ENCODE data around the gene ZNF593OS.

ZNF593OS gene

DNA sequence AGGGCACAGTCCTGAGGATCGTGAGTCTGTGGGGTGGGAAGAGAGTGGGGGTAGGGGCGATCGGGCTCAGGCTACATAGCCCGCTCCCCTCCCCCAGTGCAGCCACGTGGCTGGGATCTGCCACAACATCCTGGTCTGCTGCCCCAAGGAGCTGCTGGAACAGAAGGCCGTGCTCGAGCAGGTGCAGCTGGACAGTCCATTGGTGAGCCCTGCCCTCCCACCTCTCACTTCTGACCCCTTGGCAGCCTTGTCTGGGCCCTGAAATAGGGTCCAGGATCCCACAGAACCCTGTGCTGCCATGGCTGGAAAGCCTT lies 10.7 kb upstream of the ZNF593OS start:
- no peak for DNase-seq

DNA sequence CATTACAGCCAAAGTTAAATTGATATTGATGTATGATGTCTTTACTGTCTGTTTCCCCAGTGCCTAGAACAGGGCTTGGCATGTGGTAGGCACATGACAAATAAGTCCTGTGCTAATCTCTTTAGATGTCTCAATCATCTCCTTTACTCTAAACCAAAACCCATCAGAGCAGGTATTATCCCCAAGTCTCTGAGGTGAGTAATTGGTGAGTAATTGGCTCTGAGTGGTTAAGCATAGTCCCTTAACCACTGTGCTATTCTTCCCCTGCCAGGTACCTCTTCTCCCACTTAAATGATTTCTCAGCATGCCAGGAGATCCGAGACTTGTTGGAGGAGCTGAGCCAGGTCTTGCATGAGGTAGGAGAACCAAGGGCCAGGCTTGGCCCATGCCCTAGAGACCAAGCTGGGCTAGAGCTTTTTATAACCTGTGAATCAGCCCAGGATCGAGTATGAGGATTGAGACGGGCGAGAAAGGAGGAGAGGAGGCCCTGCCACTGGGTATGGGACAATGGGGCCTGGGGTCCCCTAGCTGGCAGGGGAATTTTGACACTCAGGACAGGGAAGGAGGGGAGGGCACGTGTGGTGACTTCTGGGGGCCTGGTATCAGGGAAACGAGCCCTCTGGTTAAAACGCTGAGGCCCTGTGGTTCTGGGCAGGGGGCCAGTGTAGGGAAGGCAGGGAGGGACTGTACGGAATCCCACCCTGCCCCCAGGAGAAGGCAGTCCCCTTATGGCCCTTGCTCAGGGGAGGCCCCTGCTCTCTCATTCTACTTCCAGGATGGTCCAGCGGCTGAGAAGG lies 10.2 kb upstream of the ZNF593OS start:
- DNase-seq: no peak

DNA sequence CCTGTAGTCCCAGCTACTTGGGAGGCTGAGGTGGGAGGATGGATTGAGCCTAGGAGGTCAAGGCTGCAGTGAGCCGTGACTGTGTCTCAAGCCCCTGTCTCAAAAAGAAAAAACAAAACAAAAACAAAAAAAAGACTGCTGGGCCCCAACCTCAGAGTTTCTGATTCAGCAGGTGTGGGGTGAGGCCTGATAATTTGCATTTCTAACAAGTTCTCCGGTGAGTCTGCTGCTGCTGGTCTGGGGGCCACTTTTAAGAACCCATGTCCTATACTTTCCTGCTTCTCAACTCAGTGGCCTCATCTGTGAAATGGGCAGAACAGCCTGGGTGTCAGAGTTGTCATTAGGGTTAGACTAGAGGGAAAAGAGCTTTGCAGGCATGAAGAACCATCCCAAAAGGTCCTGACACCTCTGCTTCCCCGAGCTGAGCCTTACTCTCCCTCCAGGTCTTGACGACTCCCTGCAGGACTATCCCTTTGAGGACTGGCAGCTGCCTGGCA lies 8.4 kb upstream of the ZNF593OS start:
- no peak for DNase-seq

DNA sequence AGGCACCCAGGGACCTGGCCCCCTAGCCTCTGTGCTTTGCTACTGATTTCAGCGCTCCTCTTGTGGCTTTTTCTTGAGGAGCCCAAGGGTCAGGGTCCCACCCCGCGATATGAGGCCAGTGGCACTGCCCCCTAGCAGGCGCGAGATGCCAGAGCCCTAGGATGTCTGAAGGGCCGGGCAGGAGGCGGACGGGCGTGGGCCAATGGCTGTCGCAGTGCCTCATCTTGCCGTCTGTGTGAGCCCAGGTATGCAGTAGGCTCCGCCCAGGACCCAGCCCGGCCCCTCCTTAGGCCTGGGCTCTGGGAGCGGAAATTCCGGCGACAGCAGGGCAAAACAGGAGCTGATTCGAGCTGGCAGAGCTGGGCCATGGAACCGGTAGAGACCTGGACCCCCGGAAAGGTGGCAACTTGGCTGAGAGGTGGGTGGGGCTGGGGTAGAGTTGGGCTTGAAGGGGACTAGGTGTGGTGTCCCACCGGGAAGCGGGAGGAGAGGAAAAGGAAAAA lies 5.6 kb upstream of the ZNF593OS start, which contains the start of gene CNKSR1:
Gene CNKSR1 (plus strand): TSS at position 310 of the 503 bp plus-strand sequence. CDS start 57 bp downstream, at position 367.
- DNase-seq: no peak

DNA sequence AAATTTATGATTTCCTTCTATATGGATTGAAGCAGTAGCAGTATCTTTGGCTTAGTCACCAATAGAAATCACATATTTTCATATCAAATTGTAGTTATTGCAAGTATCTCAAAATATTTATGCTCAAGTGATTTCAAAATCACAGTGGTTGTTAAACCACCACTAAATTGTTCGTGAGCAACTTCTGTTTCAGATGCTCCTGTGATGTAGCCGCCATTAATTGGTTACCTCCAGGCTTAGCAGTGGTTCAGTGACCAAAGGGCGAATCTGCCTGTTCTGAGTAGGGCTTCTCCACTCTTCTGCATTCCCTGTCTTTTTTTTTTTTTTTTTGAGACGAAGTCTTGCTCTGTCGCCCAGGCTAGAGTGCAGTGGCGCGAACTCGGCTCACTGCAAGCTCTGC lies 3.7 kb upstream of the ZNF593OS start:
- DNase-seq: no peak

DNA sequence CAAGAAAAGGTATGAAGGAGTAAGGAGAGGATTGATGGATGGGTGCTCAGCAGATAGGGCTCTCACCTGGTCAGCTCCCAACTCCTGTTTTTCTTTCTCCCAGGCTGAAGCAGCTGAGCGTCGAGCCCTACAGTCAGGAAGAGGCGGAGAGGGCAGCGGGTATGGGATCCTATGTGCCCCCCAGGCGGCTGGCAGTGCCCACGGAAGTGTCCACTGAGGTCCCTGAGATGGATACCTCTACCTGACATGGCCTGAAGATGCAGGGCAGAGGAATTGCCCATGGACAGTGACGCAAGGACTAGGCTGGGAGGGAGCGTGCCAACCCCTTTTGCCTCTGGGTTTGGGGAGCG lies 1.2 kb downstream of the ZNF593OS start:
- DNase-seq: no peak

DNA sequence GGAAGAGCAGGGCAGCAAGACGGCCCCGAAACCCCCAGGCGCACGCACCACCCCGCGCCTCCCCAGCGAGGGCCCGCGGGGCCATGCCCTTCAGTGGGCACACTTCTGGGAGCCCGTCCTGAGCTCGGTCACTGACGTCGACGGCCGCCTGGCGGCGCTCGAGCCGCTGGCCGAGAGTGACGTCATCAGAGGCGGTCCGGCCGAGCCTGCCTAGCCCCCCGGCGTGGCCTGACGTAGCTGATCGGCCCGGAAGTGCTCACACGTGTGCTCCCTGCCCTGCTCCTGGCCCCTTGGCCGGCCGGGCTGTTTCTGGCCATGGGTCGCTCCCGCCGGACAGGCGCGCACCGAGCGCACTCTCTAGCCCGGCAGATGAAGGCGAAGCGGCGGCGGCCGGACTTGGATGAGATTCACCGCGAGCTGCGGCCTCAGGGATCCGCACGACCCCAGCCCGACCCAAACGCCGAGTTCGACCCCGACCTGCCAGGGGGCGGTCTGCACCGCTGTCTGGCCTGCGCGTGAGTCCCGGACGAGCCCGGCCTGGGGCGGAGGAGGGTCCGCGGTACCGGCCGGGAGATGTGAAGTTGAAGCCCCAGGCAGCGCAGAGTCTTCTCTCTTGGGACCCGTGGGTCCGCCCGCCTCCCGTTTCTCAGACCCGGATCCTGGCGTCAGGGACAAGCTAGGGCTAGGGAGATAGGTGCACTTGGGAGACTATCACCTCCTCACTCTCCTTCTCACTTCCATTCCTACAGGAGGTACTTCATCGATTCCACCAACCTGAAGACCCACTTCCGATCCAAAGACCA lies 1.8 kb downstream of the ZNF593OS start, which contains the start of gene ZNF593:
Gene ZNF593 (plus strand): TSS at position 240 of the 803 bp plus-strand sequence. CDS start 76 bp downstream, at position 316.
- DNase-seq: peak; percentile 95

DNA sequence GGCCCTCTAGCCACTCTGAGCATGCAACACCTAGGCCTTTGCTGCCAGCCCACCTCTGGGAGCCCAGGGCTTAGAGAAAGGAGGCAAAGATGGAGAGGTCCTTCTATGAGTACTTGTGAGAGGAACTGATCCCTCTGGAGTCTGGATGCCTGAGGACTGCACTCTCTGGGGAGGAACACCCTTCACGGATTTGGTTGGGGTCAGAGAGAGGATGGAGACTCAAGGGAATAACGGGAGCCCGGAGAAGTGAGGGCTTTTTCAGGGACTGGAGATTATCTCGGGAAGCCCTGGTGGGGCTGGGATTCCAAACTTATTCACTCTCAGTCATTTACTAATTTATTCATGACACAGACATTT lies 2.5 kb downstream of the ZNF593OS start:
- DNase-seq: no peak

DNA sequence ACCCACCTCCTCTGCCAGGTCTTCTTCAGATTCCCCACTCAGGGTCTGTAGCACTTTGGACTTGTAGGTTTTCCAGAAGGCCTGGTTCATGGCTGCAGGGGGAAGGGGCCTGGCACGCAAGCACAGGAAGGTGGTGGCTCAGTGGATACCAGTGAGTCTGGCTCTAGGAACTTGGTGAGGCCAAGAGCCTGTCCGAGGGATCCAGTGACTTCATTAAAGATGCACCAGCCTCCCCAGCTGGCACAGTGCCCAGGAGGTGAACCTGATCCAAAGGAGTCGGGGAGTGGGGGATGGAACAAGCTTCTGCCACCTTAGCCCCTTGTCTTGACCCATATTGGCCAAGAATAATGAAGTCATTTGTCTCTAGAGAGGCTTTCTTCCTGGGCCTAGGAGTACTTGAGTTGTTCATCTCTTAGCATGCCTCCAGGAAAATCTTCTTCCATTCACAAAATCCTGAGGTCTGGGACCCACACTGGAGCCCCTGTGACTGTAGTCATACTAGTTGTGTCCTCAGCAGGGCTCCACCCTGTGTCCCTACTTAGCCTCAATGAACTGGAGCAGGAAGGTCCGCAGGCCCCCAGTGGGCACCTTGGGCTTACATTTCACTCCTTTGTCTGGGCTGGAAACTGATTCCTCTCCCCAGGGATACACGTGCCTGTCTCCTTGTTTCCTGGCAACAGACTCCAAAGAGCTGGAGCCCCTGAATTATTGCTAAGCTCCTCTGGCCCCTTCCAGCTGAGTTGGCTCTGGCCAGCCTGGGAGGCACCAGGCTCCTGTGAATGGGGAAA lies 3.0 kb downstream of the ZNF593OS start, which contains the start of gene C1orf232:
Gene C1orf232 (minus strand): TSS at position 554 of the 788 bp plus-strand sequence. CDS start 464 bp downstream, at position 90.
- no peak for DNase-seq

DNA sequence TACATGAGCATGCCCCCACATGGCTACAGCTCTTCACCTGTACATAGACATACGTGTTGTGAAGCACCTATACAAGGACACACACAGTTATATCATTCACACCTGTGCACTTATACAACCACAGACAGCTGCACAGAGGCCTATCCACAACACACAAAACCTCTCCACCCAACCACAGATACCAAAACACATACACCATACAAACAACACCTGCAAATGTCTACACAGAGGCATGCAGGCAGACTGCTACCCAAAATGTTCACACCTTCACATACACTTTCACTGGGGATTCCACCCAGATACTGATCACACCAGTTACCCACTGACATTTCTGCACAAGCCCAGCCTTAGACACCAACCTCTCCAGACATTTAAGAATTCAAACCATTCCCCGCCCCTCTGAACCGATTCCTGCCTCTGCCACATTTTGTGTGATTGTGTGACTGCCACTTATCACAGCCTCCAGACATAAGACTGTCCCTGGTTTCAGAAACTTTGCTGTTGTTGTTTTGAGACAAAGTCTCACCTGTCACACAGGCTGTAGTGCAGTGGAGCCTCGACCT lies 4.8 kb downstream of the ZNF593OS start:
- no peak for DNase-seq

DNA sequence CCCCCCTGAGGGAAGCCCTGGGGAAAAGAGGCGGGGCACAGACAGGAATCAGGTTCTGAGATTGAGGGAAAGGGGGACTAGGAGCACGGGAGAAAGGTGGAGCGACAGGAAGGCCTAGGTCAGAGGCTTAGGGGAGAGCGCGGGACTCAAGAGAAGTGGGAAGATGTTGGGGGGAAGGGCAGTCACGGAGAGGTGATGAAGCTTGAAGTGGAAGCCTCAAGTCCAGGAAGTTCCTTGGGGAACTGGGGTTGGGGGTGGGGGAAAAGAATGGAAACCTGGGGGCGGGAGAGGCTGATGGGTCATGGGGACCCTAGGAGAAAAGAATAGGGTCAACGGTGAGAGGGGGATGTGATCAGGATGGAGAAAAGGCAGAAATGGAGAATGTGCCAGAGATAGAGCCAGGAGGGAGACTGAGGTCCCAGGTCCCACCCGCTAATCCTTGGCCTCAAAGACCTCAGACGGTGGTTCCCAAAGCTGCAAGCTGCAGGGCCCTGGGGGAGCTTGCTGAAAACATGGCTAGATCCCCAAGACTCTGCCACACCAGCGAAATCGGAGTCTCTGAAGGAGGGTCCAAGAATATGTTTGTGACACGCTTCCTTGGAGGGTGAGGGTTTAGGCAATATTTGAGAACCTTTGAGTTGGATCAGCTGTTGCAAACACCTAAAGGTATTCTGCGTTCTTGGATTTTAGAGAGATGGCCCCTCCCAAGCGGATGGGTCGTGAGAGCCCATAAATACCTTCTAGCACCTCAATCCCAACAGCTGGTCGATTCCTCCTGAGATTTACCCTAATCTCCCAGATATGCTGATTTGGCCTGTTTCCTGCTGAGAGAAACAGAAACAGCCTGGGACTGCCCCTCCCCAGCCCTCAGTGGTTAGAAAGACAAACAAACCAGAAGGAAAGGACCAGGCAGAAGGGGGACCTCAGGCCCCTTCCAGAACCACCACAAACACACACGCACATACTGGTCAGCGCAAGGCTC lies 6.5 kb downstream of the ZNF593OS start:
- no peak for DNase-seq

DNA sequence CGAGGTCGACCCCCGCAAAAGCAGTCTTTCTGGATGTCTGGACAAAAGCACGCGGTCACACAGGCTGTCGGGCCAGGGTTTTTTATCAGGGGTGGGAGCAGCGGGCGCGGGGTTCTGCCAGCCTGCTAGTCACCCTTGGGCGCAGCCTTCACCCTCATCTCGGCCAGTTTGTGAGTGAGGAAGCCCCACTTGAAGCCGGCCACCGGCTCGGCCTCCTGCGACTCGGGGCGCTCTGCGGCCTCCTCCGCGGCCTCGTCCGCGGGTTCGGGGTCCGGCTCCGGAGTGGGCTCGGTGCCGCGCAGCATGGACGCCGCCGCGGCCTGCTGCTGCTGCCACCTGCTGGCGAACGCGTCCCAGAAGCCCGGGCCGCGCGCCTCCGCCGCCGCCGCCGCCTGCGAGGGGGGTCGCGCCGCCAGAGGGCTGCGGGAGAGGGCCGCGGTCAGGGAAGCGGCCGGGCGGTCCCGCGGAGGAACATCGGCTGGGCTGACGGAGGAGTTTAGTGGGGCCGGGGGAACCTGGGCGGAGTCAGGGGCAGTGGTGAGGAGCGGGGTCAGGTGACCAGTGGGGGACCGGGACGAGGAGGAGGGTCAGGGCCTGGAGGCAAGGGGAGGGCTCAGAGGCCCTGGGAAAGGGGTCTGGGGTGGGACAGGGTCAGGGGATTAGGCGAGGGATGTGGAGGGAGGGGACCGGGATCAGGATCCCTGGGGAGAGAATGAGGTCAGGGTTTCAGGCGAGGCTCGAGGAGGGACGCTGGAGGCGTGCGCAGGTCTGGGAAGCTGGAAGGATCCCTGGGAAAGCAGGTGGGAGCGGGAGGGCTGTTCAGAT lies 7.4 kb downstream of the ZNF593OS start:
- DNase-seq: no peak

DNA sequence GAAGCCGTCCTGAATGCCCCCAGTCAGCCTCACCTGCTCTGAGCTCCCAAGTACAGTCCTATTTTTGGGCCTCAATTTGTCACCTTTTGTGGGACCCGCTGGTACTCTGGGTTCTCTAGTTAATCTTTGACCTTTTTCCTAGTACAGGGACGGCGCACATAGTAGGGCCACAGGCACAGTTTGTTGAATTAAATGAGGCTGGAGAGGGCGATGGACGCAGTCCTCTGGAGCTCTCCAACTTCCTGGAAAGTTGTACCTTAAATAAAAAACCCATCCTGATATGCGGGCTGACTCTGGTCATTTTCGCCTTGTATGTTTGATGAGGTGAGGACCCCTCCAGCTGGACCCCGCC lies 8.0 kb downstream of the ZNF593OS start:
- DNase-seq: no peak

DNA sequence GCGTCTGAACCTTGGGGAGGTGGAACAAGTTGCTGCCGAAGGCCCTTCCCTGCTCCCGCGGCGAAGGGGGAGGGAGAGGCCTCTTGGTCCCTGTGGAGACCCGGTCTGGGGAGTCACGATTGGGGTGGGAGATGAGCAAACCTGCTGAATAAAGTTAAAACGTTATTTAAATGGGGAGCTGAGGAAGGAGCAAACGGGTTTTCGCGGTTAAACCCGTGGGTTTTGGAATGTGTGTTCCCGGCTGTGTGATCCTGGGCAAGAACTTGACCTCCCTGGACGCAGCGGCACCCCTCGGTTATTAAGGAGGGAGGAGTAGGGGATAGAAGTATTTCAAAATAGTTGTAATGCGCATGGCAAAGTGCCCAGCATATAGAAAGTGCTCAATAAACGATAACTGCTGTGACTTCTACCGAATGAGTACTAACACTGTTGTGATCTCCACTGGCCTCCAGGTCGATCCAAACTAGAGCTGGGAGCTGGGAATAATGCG lies 9.4 kb downstream of the ZNF593OS start:
- DNase-seq: no peak

DNA sequence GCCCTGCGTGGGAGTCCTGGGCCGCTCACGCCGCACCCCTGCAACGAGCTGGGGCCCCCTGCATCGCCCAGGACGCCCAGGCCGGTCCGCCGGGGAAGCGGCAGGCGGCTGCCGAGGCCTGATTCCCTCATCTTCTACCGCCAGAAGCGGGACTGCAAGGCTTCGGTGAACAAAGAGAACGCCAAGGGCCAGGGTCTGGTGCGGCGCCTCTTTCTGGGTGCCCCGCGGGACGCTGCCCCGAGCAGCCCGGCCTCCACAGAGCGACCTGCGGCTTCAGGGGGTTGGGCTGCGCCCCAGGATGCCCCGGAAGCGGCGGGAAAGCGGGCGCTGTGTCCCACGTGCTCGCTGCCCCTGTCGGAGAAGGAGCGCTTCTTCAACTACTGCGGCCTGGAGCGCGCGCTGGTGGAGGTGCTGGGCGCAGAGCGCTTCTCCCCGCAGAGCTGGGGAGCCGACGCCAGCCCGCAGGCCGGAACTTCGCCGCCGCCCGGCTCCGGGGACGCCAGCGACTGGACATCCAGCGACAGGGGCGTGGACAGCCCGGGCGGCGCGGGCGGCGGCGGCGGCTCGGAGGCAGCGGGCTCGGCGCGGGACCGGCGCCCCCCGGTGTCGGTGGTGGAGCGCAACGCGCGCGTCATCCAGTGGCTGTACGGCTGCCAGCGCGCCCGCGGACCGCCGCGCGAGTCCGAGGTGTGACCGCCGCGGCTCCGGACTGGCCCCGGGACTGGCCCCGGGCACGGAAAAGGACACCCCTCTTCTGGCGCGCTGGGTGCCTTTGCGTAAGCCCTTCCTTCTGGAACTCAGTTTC lies 10.0 kb downstream of the ZNF593OS start:
- peak; percentile 69 for DNase-seq

DNA sequence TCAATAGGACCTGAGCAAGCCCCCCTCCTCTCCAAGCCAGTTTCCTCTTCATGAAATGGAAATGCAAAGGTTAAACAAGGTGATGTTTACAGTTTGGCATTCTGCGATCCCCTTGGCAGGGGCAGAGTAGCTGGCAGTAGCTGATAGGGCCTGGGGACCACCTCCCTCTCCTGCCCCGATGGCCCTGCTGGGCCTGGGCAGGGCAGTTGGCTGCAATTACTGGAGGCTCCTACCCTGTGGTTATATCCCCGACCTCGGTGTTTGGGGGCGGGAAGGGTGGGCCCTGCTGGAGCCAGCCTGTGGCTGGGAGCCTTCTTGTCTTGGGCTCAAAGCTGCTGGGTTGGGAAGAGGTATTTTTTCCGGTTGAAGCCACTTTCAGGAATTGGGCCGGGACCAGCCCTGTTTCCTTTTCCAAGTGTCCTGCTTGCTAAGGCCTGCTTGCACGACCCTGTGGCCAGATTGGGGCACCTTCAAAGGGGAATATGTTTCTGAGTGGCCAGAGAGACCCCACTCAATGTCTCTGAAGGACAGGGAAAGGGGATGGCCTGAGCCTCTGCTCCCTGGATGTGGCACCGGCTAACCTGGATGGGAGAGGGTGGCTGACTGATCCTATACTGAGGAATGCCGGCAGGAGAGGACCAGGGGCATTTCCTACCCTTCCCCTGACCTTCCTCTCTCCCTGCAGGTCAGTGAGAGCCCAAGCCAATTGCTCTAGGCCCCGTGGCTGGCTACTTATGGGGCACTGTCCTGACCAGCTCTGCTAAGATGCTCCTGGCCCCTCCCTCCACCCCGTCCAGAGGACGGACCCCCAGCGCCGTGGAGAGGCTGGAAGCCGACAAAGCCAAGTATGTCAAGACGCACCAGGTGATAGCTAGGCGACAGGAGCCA lies 10.9 kb downstream of the ZNF593OS start:
- no peak for DNase-seq

DNA sequence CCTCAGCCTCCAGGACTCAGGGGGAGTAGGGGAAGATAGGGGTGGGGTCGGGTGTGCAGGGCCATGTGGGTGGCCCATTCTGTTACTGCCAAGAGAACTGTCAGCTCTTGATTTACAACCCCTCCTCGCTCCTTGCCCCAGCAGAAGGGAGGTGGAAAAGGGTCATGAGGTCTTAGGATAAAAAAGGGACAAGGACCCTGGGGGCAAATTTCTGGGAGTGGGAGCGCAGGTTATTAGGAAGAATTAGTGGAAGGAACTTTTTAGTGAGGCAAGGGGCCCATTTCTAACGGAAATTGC lies 11.9 kb downstream of the ZNF593OS start:
- no peak for DNase-seq

DNA sequence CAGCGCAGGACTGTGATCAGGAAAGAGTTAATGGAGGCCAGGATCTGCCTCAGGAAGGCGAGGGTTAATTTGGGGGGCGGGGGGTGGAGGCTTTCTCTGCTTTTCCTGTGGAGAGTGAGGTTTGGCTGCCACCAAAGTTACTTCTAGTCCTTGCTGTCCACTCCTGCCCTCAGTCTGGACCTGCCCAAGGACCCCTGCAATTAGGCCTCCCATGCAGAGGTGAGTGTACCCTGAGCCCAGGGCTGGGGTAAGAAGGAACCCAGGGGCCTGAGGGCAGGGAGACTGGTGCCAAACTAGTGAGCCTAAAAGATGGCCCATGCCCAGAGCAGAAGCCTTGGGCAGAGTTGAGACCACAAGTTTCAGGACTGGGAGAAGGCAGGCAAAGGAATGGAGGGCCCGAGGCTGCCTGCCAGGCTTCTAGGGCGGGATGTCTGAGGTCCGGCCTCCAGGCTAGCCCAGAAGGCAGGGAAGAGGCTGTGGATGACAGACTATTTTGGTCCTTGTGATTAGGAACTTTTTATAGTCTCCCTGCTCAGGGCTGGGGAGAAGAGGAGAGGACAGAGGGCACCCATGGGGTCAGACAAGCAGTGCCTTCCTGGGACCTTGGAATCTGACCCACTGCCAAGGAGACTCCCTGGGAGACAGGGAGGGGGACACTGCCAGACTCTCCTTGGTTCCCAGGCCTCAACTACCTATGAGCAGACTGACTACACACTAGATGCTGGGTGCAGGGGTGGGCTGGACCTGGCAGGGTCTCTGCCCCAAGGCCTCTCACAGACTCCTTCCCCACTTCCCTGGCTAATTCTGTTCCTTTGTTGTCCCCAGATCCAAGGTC lies 12.5 kb downstream of the ZNF593OS start, which contains the start of gene FAM110D:
Gene FAM110D (plus strand): TSS at position 172 of the 835 bp plus-strand sequence. CDS start 2,213 bp downstream, outside the sequence.
- peak; percentile 66 for DNase-seq

Measured in femur (tissue), 1 donor.